ENCODE results near the gene USP25.

Gene USP25

DNA sequence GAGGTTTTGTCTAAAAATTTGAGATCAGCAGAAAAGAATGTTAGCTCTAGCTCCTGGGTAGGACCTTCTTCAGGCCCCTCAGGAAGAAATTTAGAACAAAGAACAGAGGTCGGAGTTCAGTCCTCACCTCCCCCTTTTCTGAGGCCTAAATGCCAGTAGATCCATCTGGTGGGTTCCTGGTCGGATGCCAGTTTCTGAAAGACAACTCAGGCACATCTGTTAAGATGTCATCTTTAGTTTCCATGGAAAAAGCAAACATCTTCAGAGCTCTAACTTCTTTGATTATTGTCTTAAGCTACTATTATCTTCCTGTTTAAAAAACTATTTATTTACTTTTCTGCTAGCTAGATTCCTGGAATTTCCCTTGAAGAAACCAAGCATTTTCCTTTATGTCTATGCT, 37.1 kb upstream of the USP25 start:
- Histone ChIP-seq H3F3A (ENCODE audit: control insufficient read depth, insufficient read depth) (no peaks in the 10 kb centered on the region), H3K79me2 (ENCODE audit: control insufficient read depth, low read length) (no peaks in the 10 kb centered on the region), H3K4me1 (ENCODE audit: control insufficient read depth, low read length) (no peaks in the 10 kb centered on the region), H4K20me1 (ENCODE audit: control insufficient read depth, insufficient read depth, low read depth, low read length) (no peaks in the 10 kb centered on the region), H3K9me2 (replicated peaks; ENCODE audit: control insufficient read depth, low read length) (no peaks in the 10 kb centered on the region), H3K9me3 (ENCODE audit: control insufficient read depth, insufficient read depth, low read length) (no peaks in the 10 kb centered on the region), H3K27me3 (ENCODE audit: control insufficient read depth, low read length) (no peaks in the 10 kb centered on the region), H3K4me2 (ENCODE audit: low read length) (no peak overlapping the region), H3K36me3 (ENCODE audit: control insufficient read depth, low read length) (no peaks in the 10 kb centered on the region), H3K27ac (ENCODE audit: low read depth, low read length) (no peak overlapping the region), H3K4me3 (ENCODE audit: low read length) (no peak overlapping the region)
- TF ChIP-seq EZH2phosphoT487 (IDR thresholded peaks at IDR 0.05; ENCODE audit: borderline replicate concordance, low read length): no peak
- TF ChIP-seq, protein P1, sequence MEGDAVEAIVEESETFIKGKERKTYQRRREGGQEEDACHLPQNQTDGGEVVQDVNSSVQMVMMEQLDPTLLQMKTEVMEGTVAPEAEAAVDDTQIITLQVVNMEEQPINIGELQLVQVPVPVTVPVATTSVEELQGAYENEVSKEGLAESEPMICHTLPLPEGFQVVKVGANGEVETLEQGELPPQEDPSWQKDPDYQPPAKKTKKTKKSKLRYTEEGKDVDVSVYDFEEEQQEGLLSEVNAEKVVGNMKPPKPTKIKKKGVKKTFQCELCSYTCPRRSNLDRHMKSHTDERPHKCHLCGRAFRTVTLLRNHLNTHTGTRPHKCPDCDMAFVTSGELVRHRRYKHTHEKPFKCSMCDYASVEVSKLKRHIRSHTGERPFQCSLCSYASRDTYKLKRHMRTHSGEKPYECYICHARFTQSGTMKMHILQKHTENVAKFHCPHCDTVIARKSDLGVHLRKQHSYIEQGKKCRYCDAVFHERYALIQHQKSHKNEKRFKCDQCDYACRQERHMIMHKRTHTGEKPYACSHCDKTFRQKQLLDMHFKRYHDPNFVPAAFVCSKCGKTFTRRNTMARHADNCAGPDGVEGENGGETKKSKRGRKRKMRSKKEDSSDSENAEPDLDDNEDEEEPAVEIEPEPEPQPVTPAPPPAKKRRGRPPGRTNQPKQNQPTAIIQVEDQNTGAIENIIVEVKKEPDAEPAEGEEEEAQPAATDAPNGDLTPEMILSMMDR (IDR thresholded peaks at IDR 0.05; ENCODE audit: low read depth, low read length, poor library complexity, severe bottlenecking): no peak

DNA sequence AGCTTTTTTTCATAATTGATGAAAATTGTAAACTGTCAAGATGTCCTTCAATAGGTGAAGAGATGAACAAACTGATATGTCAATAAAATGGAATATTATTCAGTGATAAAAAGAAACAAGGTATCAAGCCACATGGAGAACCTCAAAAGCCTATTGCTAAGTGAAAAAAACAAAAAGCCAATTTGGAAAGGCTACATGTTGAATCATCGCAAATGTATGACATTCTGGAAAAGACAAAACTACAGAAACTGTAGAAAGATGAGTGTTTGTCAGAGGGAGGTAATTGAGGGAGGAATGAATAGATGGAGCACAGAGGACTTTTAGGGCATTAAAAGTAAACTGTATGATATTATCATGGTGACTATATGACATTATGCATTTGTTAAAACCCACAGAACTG, 34.5 kb upstream of the USP25 start:
- Histone ChIP-seq H3K27ac (ENCODE audit: low read depth, low read length) (no peak overlapping the region), H3K36me3 (ENCODE audit: control insufficient read depth, low read length) (no peaks in the 10 kb centered on the region), H3F3A (ENCODE audit: control insufficient read depth, insufficient read depth) (no peaks in the 10 kb centered on the region), H3K9me3 (ENCODE audit: control insufficient read depth, insufficient read depth, low read length) (no peaks in the 10 kb centered on the region), H3K4me1 (ENCODE audit: control insufficient read depth, low read length) (no peaks in the 10 kb centered on the region), H3K9me2 (replicated peaks; ENCODE audit: control insufficient read depth, low read length) (no peaks in the 10 kb centered on the region), H3K4me3 (ENCODE audit: low read length) (no peak overlapping the region), H3K4me2 (ENCODE audit: low read length) (no peak overlapping the region), H4K20me1 (ENCODE audit: control insufficient read depth, insufficient read depth, low read depth, low read length) (no peaks in the 10 kb centered on the region), H3K79me2 (ENCODE audit: control insufficient read depth, low read length) (no peaks in the 10 kb centered on the region), H3K27me3 (ENCODE audit: control insufficient read depth, low read length) (no peaks in the 10 kb centered on the region)
- TF ChIP-seq, protein P1 (IDR thresholded peaks at IDR 0.05; ENCODE audit: low read depth, low read length, poor library complexity, severe bottlenecking): no peak
- no peak for TF ChIP-seq EZH2phosphoT487 (IDR thresholded peaks at IDR 0.05; ENCODE audit: borderline replicate concordance, low read length)

DNA sequence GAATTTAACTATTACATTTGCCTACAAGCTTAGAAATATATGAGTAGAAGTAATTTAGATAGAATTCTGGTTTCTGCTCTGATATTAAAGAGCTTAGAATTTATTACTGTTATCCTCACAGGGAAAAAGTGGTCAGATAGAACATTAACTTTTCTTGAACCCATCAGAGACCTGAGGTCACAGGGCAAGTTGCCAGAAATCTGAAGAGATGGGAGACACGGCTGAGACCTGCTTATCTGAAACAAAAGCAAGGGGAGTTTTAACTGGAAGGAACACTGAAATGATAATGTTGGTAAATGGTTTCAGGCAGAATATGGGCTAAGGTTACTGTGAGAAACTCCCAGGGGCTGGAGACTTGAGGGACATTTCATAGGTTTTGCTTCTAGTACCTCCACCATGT, 28.0 kb upstream of the USP25 start:
- H3K4me3 ChIP-seq (ENCODE audit: low read length): no peak overlapping the region
- no peak overlapping the region for H3K27ac ChIP-seq (ENCODE audit: low read depth, low read length)
- H3K4me1 ChIP-seq (ENCODE audit: control insufficient read depth, low read length): no peaks in the 10 kb centered on the region
- H3K79me2 ChIP-seq (ENCODE audit: control insufficient read depth, low read length): no peaks in the 10 kb centered on the region
- TF ChIP-seq EZH2phosphoT487 (IDR thresholded peaks at IDR 0.05; ENCODE audit: borderline replicate concordance, low read length): no peak
- TF ChIP-seq, protein P1 (IDR thresholded peaks at IDR 0.05; ENCODE audit: low read depth, low read length, poor library complexity, severe bottlenecking): no peak
- no peaks in the 10 kb centered on the region for H3K9me2 ChIP-seq (replicated peaks; ENCODE audit: control insufficient read depth, low read length)
- no peaks in the 10 kb centered on the region for H3K36me3 ChIP-seq (ENCODE audit: control insufficient read depth, low read length)
- no peaks in the 10 kb centered on the region for H3K27me3 ChIP-seq (ENCODE audit: control insufficient read depth, low read length)
- no peaks in the 10 kb centered on the region for H3F3A ChIP-seq (ENCODE audit: control insufficient read depth, insufficient read depth)
- no peak overlapping the region for H3K4me2 ChIP-seq (ENCODE audit: low read length)
- no peaks in the 10 kb centered on the region for H3K9me3 ChIP-seq (ENCODE audit: control insufficient read depth, insufficient read depth, low read length)
- H4K20me1 ChIP-seq (ENCODE audit: control insufficient read depth, insufficient read depth, low read depth, low read length): no peaks in the 10 kb centered on the region

DNA sequence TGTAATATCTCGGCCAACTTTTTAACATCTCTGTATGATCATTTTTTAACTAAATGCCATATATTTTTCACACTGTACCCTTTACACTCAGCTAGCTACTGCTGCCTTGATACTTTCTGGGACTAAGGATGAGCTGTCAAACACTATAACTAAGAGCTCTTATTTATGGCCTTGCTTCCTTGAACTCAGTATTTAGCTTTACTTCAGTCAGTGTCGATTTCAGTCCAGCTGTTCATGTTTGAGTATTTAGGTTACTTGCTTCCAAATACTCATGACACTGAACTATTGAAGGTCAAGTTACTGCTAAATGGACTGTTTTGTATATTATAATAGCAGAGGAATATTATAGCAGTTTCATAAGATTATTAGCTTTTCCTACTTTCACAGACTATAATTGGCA, 25.9 kb upstream of the USP25 start:
- no peaks in the 10 kb centered on the region for H3K27me3 ChIP-seq (ENCODE audit: control insufficient read depth, low read length)
- H3K4me3 ChIP-seq (ENCODE audit: low read length): no peak overlapping the region
- no peaks in the 10 kb centered on the region for H3K9me2 ChIP-seq (replicated peaks; ENCODE audit: control insufficient read depth, low read length)
- no peaks in the 10 kb centered on the region for H3F3A ChIP-seq (ENCODE audit: control insufficient read depth, insufficient read depth)
- no peak overlapping the region for H3K27ac ChIP-seq (ENCODE audit: low read depth, low read length)
- H3K4me2 ChIP-seq (ENCODE audit: low read length): no peak overlapping the region
- no peaks in the 10 kb centered on the region for H3K9me3 ChIP-seq (ENCODE audit: control insufficient read depth, insufficient read depth, low read length)
- no peaks in the 10 kb centered on the region for H3K79me2 ChIP-seq (ENCODE audit: control insufficient read depth, low read length)
- TF ChIP-seq, protein P1 (IDR thresholded peaks at IDR 0.05; ENCODE audit: low read depth, low read length, poor library complexity, severe bottlenecking): no peak
- no peak for TF ChIP-seq EZH2phosphoT487 (IDR thresholded peaks at IDR 0.05; ENCODE audit: borderline replicate concordance, low read length)
- no peaks in the 10 kb centered on the region for H3K4me1 ChIP-seq (ENCODE audit: control insufficient read depth, low read length)
- H3K36me3 ChIP-seq (ENCODE audit: control insufficient read depth, low read length): no peaks in the 10 kb centered on the region
- no peaks in the 10 kb centered on the region for H4K20me1 ChIP-seq (ENCODE audit: control insufficient read depth, insufficient read depth, low read depth, low read length)

Measured in DOHH2 (cell line).